Activated CD4-positive, alpha-beta T cell treated with anti-CD3 and anti-CD28 coated beads, Interleukin-2, amount 10 ng/mL, durations not matched to agents 7 days and 5 days (primary cell): ENCODE measurements around the gene VCL. TPM values are rescaled to one million over a fixed set of nuclear protein-coding genes. Genes with fewer than 3 reads are reported as not detected.
"Not testable (repeated sequence)": the region's sequence is repeated elsewhere in the genome, so short reads cannot be mapped to it uniquely, and the experiment has no call there.

Experiments used
- CTCF ChIA-PET: fragments of 350-600 bp; sonication (Branson Sonifier 250); formaldehyde crosslinking; loops from one replicate; lab custom pipeline; 2021; ENCODE audit warnings: antibody characterized with exemption; lab: Charles Lee
- POLR2A ChIA-PET: fragments of 350-600 bp; sonication (Branson Sonifier 250); formaldehyde crosslinking; loops from one replicate; lab custom pipeline; 2021; ENCODE audit warnings: antibody characterized with exemption; lab: Charles Lee
- DNase-seq: peaks from one replicate; pipeline ENCODE4 v3.0.0-alpha.2; 2020
- H3K27ac Mint-ChIP-seq: one replicate; pipeline ENCODE4 v1.8.0; 2021; ENCODE audit warnings: mild to moderate bottlenecking, moderate library complexity, mixed read lengths
- H3K27me3 Mint-ChIP-seq: one replicate; pipeline ENCODE4 v1.8.0; 2021; ENCODE audit warnings: mixed read lengths
- H3K36me3 Mint-ChIP-seq: one replicate; pipeline ENCODE4 v1.8.0; 2021; ENCODE audit warnings: low read depth, mixed read lengths
- H3K4me1 Mint-ChIP-seq: one replicate; pipeline ENCODE4 v1.8.0; 2021; ENCODE audit warnings: mixed read lengths
- H3K4me3 Mint-ChIP-seq: one replicate; pipeline ENCODE4 v1.8.0; 2021; ENCODE audit warnings: mild to moderate bottlenecking, moderate library complexity, mixed read lengths
- H3K9me3 Mint-ChIP-seq: one replicate; pipeline ENCODE4 v1.8.0; 2021; ENCODE audit warnings: mixed read lengths
- total RNA-seq, 2 experiments: library from RNA; stranded (reverse); gene quantifications; one replicate each; pipeline ENCODE4 v1.2.3, GENCODE V29; 2021

VCL gene
- total RNA-seq, 2 experiments from 2014 or later = 75.5 to 86.4 TPM

DNA sequence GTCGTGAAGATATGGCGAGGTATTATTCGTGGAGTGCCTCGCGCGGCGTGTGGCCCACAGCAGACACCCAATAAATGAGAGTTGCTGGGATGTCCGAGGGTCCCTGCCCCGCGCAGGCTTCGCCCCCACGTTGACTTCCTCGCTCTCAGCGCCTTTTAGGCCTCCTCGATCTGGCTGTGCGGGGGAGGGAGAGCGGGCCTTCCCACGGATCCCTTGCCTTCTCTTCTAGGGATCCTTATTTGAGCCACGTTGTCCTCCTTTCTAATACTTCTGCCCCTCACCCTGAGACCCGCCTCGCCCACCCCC lies 660 bp downstream of the VCL start:
- Mint-ChIP-seq H3K27me3 (no peaks in the 10 kb centered on the region), H3K9me3 (no peaks in the 10 kb centered on the region), H3K4me1 (peaks cover 64% of the 10 kb centered on the region), H3K27ac (peak overlapping the region; percentile 69), H3K4me3 (peak overlapping the region; percentile 97), H3K36me3 (peaks cover 32% of the 10 kb centered on the region)
- ChIA-PET CTCF (no interaction called here), POLR2A (no interaction called here)
- DNase-seq = no peak

DNA sequence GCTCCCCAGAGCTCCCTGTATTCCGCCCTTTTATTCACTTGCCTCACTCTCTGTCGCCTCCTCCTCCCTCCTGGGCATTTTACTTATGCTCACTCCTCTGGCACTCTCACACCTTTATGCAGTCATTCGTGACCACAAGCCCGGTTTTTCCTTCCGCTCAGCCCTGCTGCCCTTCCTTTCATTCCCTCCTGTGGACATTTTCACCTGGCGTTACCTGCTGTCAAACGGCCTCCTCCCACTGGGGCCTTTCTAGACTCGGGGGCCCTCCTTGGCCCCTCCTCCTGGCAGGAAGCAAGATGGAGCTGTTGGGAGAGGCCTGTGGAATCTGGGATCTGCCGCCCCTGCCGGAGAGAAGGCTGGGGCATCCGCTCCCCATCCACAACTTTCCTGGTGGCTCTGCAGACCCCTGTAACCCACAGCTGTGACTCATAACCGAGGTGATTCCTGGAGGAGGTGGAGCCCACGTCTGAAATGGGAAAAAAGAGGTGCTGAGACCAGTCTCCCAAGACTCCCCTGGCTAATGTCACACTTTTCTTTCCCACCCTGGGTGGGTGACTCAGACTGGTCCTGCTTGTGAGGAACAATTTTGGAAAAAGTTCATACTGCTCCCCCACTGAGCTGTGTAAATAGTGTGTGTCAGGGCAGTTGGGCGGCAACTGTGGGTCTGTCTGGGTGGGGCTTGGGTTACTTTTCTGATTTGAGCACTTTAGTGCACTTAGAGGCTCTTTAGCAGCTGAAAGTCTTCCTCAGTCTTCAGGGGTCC lies 1.2 kb downstream of the VCL start:
- Mint-ChIP-seq H3K4me3 (peak overlapping the region; percentile 97), H3K36me3 (peaks cover 32% of the 10 kb centered on the region), H3K9me3 (no peaks in the 10 kb centered on the region), H3K27me3 (no peaks in the 10 kb centered on the region), H3K4me1 (peaks cover 63% of the 10 kb centered on the region), H3K27ac (peak overlapping the region; percentile 69)
- POLR2A ChIA-PET = no interaction called here
- peak; percentile 18 for DNase-seq
- CTCF ChIA-PET = interaction anchor here (0.5 to 1.6 kb wide), 4 partner anchors 11 to 1042 kb away, joined by 3 to 4 read pairs (median 3); no protein-coding TSS in a partner anchor

DNA sequence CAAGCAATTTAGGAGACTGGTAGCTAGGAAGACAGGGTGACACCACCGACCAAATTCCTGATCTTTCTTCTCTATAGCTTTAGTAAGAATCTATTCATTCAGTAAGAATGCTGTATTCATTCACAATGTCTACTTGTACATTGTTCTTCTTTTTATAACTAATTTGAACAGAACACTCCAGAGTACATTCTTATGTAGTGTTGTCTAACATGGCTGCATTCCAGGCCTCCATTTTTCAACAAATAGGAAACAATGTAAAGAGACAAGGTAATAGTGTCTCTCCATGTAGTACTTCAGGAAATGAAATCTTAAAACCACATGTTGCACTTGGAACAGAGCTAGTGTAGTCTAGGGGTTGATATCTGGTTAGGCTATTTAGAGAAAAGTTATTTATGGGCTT lies 1.8 kb downstream of the VCL start:
- DNase-seq = no peak
- Mint-ChIP-seq H3K27ac (no peak overlapping the region), H3K9me3 (no peaks in the 10 kb centered on the region), H3K4me1 (peaks cover 64% of the 10 kb centered on the region), H3K36me3 (peaks cover 32% of the 10 kb centered on the region), H3K27me3 (no peaks in the 10 kb centered on the region), H3K4me3 (peak overlapping the region; percentile 97)
- CTCF ChIA-PET = interaction anchor here (0.5 to 1.6 kb wide), 6 partner anchors 8 to 1042 kb away, joined by 3 to 5 read pairs (median 3); no protein-coding TSS in a partner anchor
- POLR2A ChIA-PET = no interaction called here

DNA sequence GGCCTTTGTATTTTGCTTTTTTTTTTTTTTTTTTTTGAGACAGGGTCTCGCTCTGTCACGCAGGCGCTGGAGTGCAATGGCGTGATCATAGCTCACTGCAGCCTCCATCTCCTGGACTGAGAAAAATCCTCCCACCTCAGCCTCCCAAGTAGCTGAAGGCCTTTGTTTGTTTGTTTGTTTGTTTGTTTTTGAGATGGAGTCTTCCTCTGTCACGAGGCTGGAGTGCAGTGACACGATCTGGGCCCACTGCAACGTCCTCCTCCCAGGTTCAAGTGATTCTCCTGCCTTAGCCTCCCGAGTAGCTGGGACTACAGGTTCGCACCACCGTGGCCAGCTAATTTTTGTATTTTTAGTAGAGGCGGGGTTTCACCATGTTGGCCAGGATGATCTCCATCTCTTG lies 2.3 kb downstream of the VCL start:
- peak overlapping the region; percentile 97 for H3K4me3 Mint-ChIP-seq
- CTCF ChIA-PET = interaction anchor here (0.6 to 1.6 kb wide), 4 partner anchors 8 to 150 kb away, joined by 3 to 5 read pairs (median 4); no protein-coding TSS in a partner anchor
- H3K27ac Mint-ChIP-seq, POLR2A ChIA-PET, DNase-seq, H3K27me3 Mint-ChIP-seq, H3K9me3 Mint-ChIP-seq: not testable (repeated sequence)
- H3K36me3 Mint-ChIP-seq = peaks cover 32% of the 10 kb centered on the region
- H3K4me1 Mint-ChIP-seq = peaks cover 62% of the 10 kb centered on the region

DNA sequence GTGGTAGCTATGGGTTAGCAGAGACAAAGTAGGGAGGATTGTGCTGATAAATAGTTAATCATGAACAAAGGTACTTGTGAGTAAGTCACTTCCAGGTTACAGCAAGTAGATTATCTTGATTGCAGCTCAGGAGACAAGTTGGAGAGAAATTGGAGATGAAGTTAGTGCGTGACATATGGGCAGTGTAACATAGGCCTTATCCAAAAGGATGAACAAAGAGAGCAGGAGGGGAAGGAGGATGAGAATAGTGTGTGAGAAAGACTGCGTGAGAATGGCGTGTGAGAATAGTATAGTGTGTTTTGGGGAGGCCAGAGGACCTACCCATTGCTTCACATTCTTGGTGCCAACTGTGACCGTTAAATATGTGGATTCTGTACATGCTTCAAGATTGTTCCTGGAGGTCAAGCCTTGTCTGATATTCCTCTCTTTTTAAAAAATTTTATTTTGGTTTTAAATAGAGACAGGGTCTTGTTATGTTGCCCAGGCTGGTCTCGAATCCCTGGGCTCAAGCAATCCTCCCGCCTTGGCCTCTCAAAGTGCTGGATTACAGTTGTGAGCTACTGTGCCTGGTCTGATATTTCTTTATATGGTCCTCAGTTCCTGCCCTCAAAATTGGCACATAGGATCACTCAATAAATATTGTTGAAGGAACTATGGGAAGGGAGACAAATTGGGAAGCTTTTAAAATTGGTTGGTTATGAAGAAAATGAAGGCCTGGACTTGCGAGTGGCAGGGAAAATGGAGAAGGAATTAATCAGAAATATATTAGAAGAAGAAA lies 3.2 kb downstream of the VCL start:
- ChIA-PET CTCF (interaction anchor here (1.3 to 1.4 kb wide), 2 partner anchors 9 to 151 kb away, joined by 3 read pairs; no protein-coding TSS in a partner anchor), POLR2A (no interaction called here)
- Mint-ChIP-seq H3K36me3 (peaks cover 32% of the 10 kb centered on the region), H3K4me3 (peak overlapping the region; percentile 8), H3K27me3 (no peaks in the 10 kb centered on the region), H3K4me1 (peaks cover 57% of the 10 kb centered on the region), H3K9me3 (no peaks in the 10 kb centered on the region), H3K27ac (no peak overlapping the region)
- no peak for DNase-seq

DNA sequence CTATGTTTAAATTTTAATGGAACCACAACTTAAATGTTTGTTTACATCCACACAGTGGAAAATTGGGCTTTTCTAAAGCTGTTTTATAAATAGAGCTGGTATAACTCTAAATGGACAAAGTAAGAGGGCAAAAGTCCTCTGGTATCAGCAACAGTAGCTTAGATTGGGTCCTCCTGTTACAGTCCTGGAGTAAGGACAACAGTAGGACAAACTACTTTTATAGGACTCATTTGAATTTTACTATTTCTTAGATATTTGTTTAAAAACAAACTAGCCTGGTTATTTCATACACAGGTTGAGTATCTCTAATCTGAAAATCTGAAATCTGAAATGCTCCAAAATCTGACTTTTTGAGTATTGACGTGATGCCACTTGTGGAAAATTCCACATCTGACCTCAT lies 8.4 kb downstream of the VCL start:
- H3K4me3 Mint-ChIP-seq = no peak overlapping the region
- no peak for DNase-seq
- H3K36me3 Mint-ChIP-seq = peaks cover 25% of the 10 kb centered on the region
- ChIA-PET CTCF (no interaction called here), POLR2A (no interaction called here)
- H3K4me1 Mint-ChIP-seq = peaks cover 50% of the 10 kb centered on the region
- H3K27me3 Mint-ChIP-seq = no peaks in the 10 kb centered on the region
- H3K27ac Mint-ChIP-seq = no peak overlapping the region
- H3K9me3 Mint-ChIP-seq = no peaks in the 10 kb centered on the region

DNA sequence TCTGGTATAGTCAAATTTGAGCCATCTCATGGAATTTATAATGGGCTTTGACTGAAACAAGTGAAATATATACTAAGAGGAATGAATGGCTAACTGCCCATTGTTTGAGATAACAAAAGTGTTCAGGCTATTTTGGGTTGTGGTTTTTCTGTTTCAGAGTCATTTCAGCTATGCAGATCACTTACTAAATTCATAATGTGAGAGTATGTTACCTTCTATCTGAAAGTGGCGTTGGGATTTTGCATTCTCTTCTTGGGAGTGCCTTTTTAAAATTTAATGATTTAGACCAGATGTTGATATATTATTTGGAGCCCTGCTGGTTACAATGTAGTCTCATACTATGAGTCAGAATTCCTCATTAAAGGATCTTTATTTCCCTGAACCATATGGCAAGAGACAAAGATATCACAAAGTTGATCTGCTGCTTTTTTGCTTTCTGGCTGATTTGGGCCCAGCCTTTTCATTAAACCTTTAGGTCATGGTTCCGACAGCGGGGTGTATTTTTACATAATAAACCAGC lies 10.4 kb downstream of the VCL start:
- CTCF ChIA-PET = no interaction called here
- POLR2A ChIA-PET = no interaction called here
- H3K27me3 Mint-ChIP-seq = no peaks in the 10 kb centered on the region
- H3K9me3 Mint-ChIP-seq = no peaks in the 10 kb centered on the region
- no peak for DNase-seq
- H3K36me3 Mint-ChIP-seq = peaks cover 27% of the 10 kb centered on the region
- H3K27ac Mint-ChIP-seq = no peak overlapping the region
- no peak overlapping the region for H3K4me3 Mint-ChIP-seq
- H3K4me1 Mint-ChIP-seq = peaks cover 55% of the 10 kb centered on the region

DNA sequence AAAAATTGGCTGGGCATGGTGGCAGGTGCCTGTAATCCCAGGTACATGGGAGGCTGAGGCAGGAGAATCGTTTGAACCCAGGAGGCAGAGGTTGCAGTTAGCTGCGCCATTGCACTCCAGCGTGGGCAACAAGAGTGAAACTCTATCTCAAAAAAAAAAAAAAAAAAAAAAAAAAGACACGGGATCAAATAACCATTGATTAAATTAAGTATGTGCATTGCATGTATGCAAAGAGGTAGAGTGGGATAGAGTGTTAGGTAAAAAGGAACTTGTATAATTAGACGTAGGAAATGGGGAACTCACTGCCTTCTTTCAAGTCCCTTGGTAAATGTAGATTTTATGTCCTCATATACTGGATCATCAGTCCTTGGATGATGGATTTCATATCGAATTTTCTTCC lies 13.1 kb downstream of the VCL start:
- Mint-ChIP-seq H3K9me3 (no peaks in the 10 kb centered on the region), H3K4me3 (no peak overlapping the region), H3K27me3 (no peaks in the 10 kb centered on the region), H3K27ac (no peak overlapping the region), H3K4me1 (peaks cover 48% of the 10 kb centered on the region), H3K36me3 (peaks cover 25% of the 10 kb centered on the region)
- DNase-seq = no peak
- ChIA-PET POLR2A (no interaction called here), CTCF (interaction anchor here (0.6 to 1.3 kb wide), 4 partner anchors 10 to 266 kb away, joined by 3 to 4 read pairs (median 4); partner anchors contain the start of gene VCL)

DNA sequence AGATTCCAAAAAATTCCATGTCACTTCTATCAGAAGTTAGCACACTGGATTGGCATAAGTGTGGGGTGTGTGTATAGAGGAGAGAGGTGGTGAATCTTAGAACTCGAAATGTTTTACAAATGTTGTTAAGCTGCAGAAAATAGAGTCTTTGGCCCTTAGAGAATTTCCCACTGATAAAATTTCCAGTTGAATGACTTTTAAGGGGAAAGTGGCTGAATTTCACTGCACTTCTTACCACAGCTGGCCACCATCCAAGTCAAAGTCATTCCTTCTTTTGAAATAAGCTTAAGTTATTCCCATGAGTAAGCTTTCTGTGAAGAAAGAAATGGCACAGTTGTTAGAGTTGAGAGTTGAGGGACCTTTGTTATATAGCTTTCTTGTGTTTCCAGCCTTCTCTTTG lies 13.9 kb downstream of the VCL start:
- CTCF ChIA-PET = interaction anchor here (1.1 to 1.3 kb wide), 3 partner anchors 10 to 70 kb away, joined by 3 to 4 read pairs (median 4); partner anchors contain the start of gene VCL
- Mint-ChIP-seq H3K4me3 (no peak overlapping the region), H3K27me3 (no peaks in the 10 kb centered on the region), H3K27ac (peak overlapping the region; percentile 57), H3K4me1 (peaks cover 48% of the 10 kb centered on the region), H3K9me3 (no peaks in the 10 kb centered on the region), H3K36me3 (peaks cover 27% of the 10 kb centered on the region)
- POLR2A ChIA-PET = no interaction called here
- DNase-seq = no peak

DNA sequence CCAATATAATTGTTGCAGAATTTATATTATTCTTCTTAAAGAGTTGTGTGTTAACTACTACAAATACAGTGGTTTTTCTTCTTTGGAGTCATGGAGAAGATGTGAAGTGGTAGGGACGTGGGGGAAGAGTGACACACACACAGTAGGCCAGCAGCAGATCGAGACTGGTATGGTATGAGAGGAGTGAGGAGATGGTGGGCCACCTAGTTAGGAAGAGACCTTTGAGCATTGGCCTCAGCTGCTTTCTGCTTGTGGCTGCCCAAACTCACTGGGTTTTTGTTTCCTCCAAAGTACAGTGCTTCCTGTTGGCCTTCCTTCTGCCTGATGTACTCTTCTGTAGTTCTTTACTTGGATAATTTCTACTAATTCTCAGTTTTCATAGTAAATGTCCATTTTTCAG lies 14.6 kb downstream of the VCL start:
- Mint-ChIP-seq H3K4me3 (no peak overlapping the region), H3K27ac (no peak overlapping the region), H3K27me3 (no peaks in the 10 kb centered on the region), H3K36me3 (peaks cover 24% of the 10 kb centered on the region), H3K9me3 (no peaks in the 10 kb centered on the region), H3K4me1 (peaks cover 47% of the 10 kb centered on the region)
- POLR2A ChIA-PET = no interaction called here
- CTCF ChIA-PET = no interaction called here
- DNase-seq = no peak

DNA sequence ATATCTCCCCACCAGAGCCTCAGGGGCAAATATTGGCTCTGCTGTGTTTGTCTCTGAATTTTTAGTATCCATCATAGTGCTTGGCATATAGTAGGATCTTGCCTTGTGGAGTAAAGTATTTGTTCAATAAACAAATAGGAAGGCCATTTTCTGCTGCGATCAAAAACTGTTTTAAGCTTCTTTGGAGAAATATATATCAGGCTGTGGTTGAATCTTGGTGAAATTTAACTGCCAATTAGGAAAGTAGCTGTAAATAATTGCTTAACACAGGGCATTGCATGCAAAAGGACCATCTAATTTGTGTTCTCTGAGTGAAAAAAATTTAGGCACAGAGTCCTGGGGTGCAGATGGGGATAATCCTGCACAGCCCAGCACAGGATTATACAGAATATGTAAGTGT lies 15.1 kb downstream of the VCL start:
- Mint-ChIP-seq H3K27ac (no peak overlapping the region), H3K4me1 (peaks cover 47% of the 10 kb centered on the region), H3K4me3 (no peak overlapping the region), H3K27me3 (no peaks in the 10 kb centered on the region), H3K9me3 (no peaks in the 10 kb centered on the region), H3K36me3 (peaks cover 24% of the 10 kb centered on the region)
- DNase-seq = no peak
- CTCF ChIA-PET = no interaction called here
- POLR2A ChIA-PET = no interaction called here

DNA sequence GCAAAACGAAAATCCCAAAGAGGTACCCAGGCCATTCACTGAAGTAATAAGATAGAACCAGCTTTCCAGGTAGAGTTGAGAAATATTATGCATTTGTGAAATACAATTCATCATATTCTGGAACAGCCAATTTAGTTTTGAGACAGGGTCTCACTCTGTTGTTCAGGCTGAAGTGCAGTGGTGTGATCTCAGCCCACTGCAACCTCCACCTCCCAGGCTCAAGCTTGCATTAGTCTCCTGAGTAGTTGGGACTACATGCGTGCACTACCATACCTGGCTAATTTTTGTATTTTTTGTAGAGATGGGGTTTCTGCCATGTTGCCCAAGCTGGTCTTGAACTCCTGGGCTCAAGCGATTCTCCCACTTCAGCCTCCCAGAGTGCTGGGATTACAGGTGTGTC lies 16.7 kb downstream of the VCL start:
- H3K4me1 Mint-ChIP-seq = peaks cover 41% of the 10 kb centered on the region
- H3K9me3 Mint-ChIP-seq, DNase-seq, H3K27me3 Mint-ChIP-seq, H3K4me3 Mint-ChIP-seq, CTCF ChIA-PET, H3K27ac Mint-ChIP-seq: not testable (repeated sequence)
- POLR2A ChIA-PET = interaction anchor here (0.6 kb wide), 1 partner anchor 917 kb away, joined by 3 read pairs; no protein-coding TSS in a partner anchor
- peaks cover 30% of the 10 kb centered on the region for H3K36me3 Mint-ChIP-seq

DNA sequence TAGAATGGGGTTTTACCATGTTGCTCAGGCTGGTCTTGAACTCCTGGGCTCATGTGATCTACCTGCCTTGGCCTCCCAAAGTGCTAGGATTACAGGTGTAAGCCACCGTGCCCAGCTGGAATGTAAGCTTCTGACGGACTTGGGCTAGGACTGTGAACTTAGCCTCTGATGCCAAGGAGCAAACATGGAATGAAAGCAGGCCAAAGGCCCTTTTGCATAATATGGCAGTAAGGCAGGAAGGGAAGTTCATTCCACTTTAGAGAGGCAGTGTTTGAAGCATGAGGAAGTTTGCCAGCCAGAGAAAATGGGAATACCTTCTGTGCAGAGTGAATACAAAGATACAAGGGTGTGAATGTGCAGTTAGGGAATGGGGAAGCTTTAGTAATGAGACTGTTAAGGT lies 20.3 kb downstream of the VCL start:
- H3K27me3 Mint-ChIP-seq = no peaks in the 10 kb centered on the region
- H3K36me3 Mint-ChIP-seq = peaks cover 26% of the 10 kb centered on the region
- ChIA-PET POLR2A (no interaction called here), CTCF (no interaction called here)
- peaks cover 23% of the 10 kb centered on the region for H3K4me1 Mint-ChIP-seq
- no peaks in the 10 kb centered on the region for H3K9me3 Mint-ChIP-seq
- H3K4me3 Mint-ChIP-seq = no peak overlapping the region
- no peak overlapping the region for H3K27ac Mint-ChIP-seq
- no peak for DNase-seq
